Thyroid gland (tissue), 4 donors: ENCODE data around the gene ASB7. TPM values are rescaled to one million over a fixed set of nuclear protein-coding genes. Genes with fewer than 3 reads are reported as not detected.
"Not testable (repeated sequence)": the region's sequence is repeated elsewhere in the genome, so short reads cannot be mapped to it uniquely, and the experiment has no call there.

Source experiments
- DNase-seq, 2 donors: peaks; one replicate each; pipeline ENCODE4 v3.0.0-alpha.2; 2019
- H3K27ac ChIP-seq, 3 donors: fragments of 200-600 bp; sonication (generic); 1 replicate in 2 of 3; 2 replicates in 1 of 3; pipeline ENCODE4 v1.5.1; 2016 to 2019; ENCODE audit warnings: mild to moderate bottlenecking in 1 of 3, moderate library complexity in 1 of 3
- H3K27me3 ChIP-seq: fragments of 200-600 bp; sonication (generic); one replicate; pipeline ENCODE4 v1.5.1; 2019
- H3K36me3 ChIP-seq, 2 donors: fragments of 200-600 bp; sonication (generic); one replicate each; pipeline ENCODE4 v1.5.1; 2016 to 2019
- H3K4me1 ChIP-seq, 2 donors: fragments of 200-600 bp; sonication (generic); one replicate each; pipeline ENCODE4 v1.5.1; 2017 to 2019
- H3K4me3 ChIP-seq, 3 donors: fragments of 200-600 bp; sonication (generic); replicated peaks in 1 of 3; 1 replicate in 2 of 3; 2 replicates in 1 of 3; pipeline ENCODE4 v1.5.1; 2016; ENCODE audit warnings: mild to moderate bottlenecking in 1 of 3
- H3K9me3 ChIP-seq: fragments of 200-600 bp; sonication (generic); one replicate; pipeline ENCODE4 v1.5.1; 2017
- POLR2A ChIP-seq, 2 donors: fragments of 450-650 bp; IDR thresholded peaks; one replicate each; pipeline ENCODE4 v1.6.1; 2017; ENCODE audit warnings: antibody characterized with exemption in 2 of 2, mild to moderate bottlenecking in 2 of 2, moderate library complexity in 1 of 2
- WGBS, 2 donors: methylation state at CpG; one replicate each; pipeline ENCODE4 v1.1.5; 2017; 5-methylcytosine and 5-hydroxymethylcytosine counted together
- intact Hi-C: fragments of 100-400 bp; cut with DNase I; formaldehyde crosslinking; loops from one replicate; pipeline ENCODE4 v1.15.1; 2023
- total RNA-seq, 4 donors: library from RNA; depleted of rRNA; stranded (reverse); fragments of >200 nt; gene quantifications; one replicate each; pipeline ENCODE4 v1.2.3, GENCODE V29; 2016
- TF ChIP-seq, protein P1 (sequence below), 6 experiments: fragments of 200-600 bp in 3 of 6; fragments of 450-650 bp in 3 of 6; sonication (generic) in 3 of 6; IDR thresholded peaks; one replicate each; pipeline ENCODE4 v1.5.1; 2016 to 2019; ENCODE audit warnings: antibody characterized with exemption in 6 of 6, mild to moderate bottlenecking in 2 of 6, inconsistent platforms in 1 of 6, moderate library complexity in 1 of 6

The ASB7 gene
- total RNA-seq, 4 donors from 2014 or later = 16.2 to 21.0 (median 19.7) TPM

- Histone ChIP-seq H3K27ac (no peak overlapping the region), H3K9me3 (no peaks in the 10 kb centered on the region), H3K4me1 (no peaks in the 10 kb centered on the region), H3K4me3 (no peak overlapping the region), H3K27me3 (no peaks in the 10 kb centered on the region), H3K36me3 (peaks cover 4 to 23% of the 10 kb centered on the region in 2 donors)
- intact Hi-C loops = no loop called here
- DNase-seq = no peak
- TF ChIP-seq, protein P1, sequence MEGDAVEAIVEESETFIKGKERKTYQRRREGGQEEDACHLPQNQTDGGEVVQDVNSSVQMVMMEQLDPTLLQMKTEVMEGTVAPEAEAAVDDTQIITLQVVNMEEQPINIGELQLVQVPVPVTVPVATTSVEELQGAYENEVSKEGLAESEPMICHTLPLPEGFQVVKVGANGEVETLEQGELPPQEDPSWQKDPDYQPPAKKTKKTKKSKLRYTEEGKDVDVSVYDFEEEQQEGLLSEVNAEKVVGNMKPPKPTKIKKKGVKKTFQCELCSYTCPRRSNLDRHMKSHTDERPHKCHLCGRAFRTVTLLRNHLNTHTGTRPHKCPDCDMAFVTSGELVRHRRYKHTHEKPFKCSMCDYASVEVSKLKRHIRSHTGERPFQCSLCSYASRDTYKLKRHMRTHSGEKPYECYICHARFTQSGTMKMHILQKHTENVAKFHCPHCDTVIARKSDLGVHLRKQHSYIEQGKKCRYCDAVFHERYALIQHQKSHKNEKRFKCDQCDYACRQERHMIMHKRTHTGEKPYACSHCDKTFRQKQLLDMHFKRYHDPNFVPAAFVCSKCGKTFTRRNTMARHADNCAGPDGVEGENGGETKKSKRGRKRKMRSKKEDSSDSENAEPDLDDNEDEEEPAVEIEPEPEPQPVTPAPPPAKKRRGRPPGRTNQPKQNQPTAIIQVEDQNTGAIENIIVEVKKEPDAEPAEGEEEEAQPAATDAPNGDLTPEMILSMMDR (IDR thresholded peaks at IDR 0.05) = no peak
- WGBS, 2 donors = 89 to 92% methylated on average over 6 of the region's 6 CpGs
Measured at GRCh38 chr15:100571592-100572167, 30.7 kb upstream of the ASB7 start.

DNA sequence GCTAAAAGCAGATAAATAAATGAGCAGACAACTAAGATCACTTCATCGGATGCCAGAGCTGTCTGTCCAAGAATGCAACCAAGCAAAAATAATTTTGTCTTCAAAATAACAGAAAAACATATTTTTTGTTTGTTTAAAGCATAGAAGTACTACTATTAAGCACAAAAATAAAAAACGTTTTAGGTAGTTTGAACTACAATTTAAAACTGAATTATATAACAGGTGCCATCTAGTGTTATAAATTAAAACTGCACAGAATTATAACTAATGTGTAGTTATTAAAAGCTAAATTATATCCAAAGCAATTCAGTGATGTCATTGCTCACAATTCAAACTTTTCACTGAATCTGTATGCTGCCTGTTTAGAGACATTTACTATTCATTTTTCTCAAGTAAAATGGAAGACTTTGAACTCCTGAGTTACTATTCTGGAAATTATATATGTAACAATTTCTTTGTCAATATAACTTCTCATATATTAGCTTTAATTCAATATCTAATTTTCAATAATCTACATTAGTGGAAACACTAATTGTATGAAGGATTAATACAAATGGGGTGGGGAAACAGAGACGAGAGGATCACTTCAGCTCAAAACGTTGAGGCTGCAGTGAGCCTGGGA lies 29.9 kb upstream of the ASB7 start:
- no peaks in the 10 kb centered on the region for H3K27me3 ChIP-seq
- intact Hi-C loops = no loop called here
- 68 to 70% methylated on average over 4 of the region's 4 CpGs for WGBS, 2 donors
- H3K36me3 ChIP-seq = peaks cover 4 to 23% of the 10 kb centered on the region in 2 donors
- no peak overlapping the region for H3K27ac ChIP-seq
- TF ChIP-seq, protein P1 (IDR thresholded peaks at IDR 0.05) = peak in 4 of 6 experiments; percentile 10 to 61 (median 48)
- TF ChIP-seq POLR2A (IDR thresholded peaks at IDR 0.05) = no peak
- DNase-seq = no peak
- no peaks in the 10 kb centered on the region for H3K4me1 ChIP-seq
- H3K9me3 ChIP-seq = no peaks in the 10 kb centered on the region
- H3K4me3 ChIP-seq = no peak overlapping the region

DNA sequence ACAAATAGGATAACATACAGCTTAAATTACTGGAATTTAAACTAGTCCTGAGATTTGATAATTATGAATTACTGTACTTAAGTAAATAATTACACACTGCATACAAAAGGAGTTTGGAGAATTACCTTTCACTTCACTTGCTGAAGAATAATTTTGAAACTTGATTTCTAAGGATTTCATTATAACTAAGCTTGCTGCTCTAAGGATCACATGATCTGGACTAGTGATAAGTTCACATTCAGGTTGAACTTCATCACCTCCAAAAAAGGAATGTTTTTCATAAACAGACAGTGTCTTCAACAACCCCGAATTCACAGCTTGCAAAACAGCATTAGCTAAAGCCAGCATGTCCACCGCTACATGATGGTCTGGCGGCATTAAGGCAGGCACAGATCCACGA lies 28.9 kb upstream of the ASB7 start:
- Histone ChIP-seq H3K4me1 (no peaks in the 10 kb centered on the region), H3K36me3 (peaks cover 4 to 23% of the 10 kb centered on the region in 2 donors), H3K9me3 (no peaks in the 10 kb centered on the region), H3K27me3 (no peaks in the 10 kb centered on the region), H3K27ac (no peak overlapping the region), H3K4me3 (no peak overlapping the region)
- no peak for TF ChIP-seq POLR2A (IDR thresholded peaks at IDR 0.05)
- TF ChIP-seq, protein P1 (IDR thresholded peaks at IDR 0.05) = no peak
- 95% methylated on average over 4 of the region's 4 CpGs for WGBS, 2 donors
- no peak for DNase-seq
- intact Hi-C loops = no loop called here

- no peak overlapping the region for H3K4me3 ChIP-seq
- no peak overlapping the region for H3K27ac ChIP-seq
- no peaks in the 10 kb centered on the region for H3K9me3 ChIP-seq
- 91 to 95% methylated on average over 4 of the region's 4 CpGs for WGBS, 2 donors
- H3K4me1 ChIP-seq = peaks cover 0 to 4% of the 10 kb centered on the region in 2 donors
- intact Hi-C loops = no loop called here
- no peaks in the 10 kb centered on the region for H3K27me3 ChIP-seq
- no peak for TF ChIP-seq POLR2A (IDR thresholded peaks at IDR 0.05)
- TF ChIP-seq, protein P1 (IDR thresholded peaks at IDR 0.05) = no peak
- H3K36me3 ChIP-seq = no peaks in the 10 kb centered on the region
- DNase-seq = no peak
Measured at GRCh38 chr15:100580414-100580813, 22.0 kb upstream of the ASB7 start.

DNA sequence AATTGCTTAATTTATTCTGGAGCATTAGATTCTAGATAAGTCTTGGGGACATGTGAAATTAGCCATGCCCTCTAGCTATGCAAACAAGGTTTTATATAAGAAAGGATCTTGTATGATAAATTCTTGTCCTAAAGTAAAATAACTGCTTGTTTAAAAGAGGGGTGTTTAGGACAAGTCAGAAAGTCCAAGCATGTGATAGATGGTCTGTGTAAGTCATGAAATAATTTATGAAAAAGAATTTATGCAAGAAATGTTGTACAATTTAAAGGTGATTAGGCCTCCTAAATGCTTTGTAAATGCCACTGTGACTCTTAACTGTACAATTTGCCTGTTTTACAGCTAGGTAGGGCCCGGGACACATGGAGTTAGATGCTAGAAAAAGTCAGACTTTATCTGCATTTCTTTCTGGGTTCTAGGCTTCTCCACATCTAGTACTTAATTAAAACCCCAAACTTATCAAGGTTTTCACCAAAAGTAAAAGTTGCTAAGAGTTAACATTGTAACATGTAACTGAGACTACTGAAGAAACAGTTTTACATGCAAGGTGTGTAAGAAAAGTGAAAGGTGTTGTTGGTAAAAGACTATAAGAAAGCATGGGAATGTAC lies 13.6 kb upstream of the ASB7 start:
- H3K27me3 ChIP-seq = no peaks in the 10 kb centered on the region
- H3K4me1 ChIP-seq = no peaks in the 10 kb centered on the region
- H3K27ac ChIP-seq = no peak overlapping the region
- 95 to 100% methylated on average over 1 of the region's 1 CpG for WGBS, 2 donors
- intact Hi-C loops = no loop called here
- H3K36me3 ChIP-seq = no peaks in the 10 kb centered on the region
- no peaks in the 10 kb centered on the region for H3K9me3 ChIP-seq
- TF ChIP-seq, protein P1 (IDR thresholded peaks at IDR 0.05) = no peak
- TF ChIP-seq POLR2A (IDR thresholded peaks at IDR 0.05) = no peak
- no peak overlapping the region for H3K4me3 ChIP-seq
- DNase-seq = no peak

DNA sequence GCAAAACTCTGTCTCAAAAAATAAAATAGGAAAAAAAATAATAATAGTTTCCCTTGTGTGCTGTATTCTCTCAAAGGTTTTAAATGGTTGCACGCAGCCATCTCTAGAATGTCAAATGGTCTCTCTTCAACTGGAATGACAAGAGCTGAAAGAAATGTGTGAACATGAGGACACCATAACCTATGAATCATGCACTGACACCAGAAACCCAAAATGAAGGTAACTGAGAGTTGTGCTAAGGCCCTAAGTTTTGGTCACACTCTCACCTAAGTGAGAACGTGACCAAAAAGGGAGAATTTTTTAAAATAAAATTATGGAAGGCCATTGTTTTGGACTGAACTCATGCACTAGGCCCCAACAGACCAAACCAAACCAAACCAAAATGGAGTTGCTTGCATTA lies 11.2 kb upstream of the ASB7 start:
- H3K27me3 ChIP-seq, H3K4me3 ChIP-seq, DNase-seq, H3K27ac ChIP-seq, H3K4me1 ChIP-seq, H3K9me3 ChIP-seq, H3K36me3 ChIP-seq, intact Hi-C loops: not testable (repeated sequence)
- WGBS, 2 donors = 95 to 98% methylated on average over 2 of the region's 2 CpGs
